Urinary bladder (tissue), 4 donors: ENCODE data around the gene RPL35. TPM values are rescaled to one million over a fixed set of nuclear protein-coding genes. Genes with fewer than 3 reads are reported as not detected.
A peak's percentile ranks its signal among the peaks of the same experiment; 100 is the strongest.
"Not testable (repeated sequence)": the region's sequence is repeated elsewhere in the genome, so short reads cannot be mapped to it uniquely, and the experiment has no call there.

Experiments used
- DNase-seq: peaks from one replicate; pipeline ENCODE4 v3.0.0-alpha.2; 2015; ENCODE audit errors: extremely low spot score
- H3K27ac ChIP-seq: one replicate; pipeline ENCODE4 v1.5.1; 2013; ENCODE audit warnings: low read depth, mild to moderate bottlenecking, moderate library complexity
- H3K36me3 ChIP-seq: one replicate; pipeline ENCODE4 v1.6.1; 2013; ENCODE audit warnings: mild to moderate bottlenecking, moderate library complexity; ENCODE audit not compliant: insufficient read depth
- H3K4me1 ChIP-seq: one replicate; pipeline ENCODE4 v1.6.1; 2013; ENCODE audit warnings: mild to moderate bottlenecking, moderate library complexity; ENCODE audit not compliant: insufficient read depth
- H3K4me3 ChIP-seq: one replicate; pipeline ENCODE4 v1.5.1; 2013; ENCODE audit warnings: low read depth, low read length
- WGBS: extraction: QIAGEN DNeasy Blood & Tissue Kit; methylation state at CpG from one replicate; pipeline ENCODE4 v1.1.7; 2013; 5-methylcytosine and 5-hydroxymethylcytosine counted together
- polyA plus RNA-seq: library from polyadenylated mRNA; stranded (reverse); fragments of 200-250 nt; gene quantifications from one replicate; pipeline ENCODE4 v1.2.3, GENCODE V29; 2013
- total RNA-seq: library from RNA; depleted of rRNA; stranded (reverse); fragments of >200 nt; gene quantifications from one replicate; pipeline ENCODE4 v1.2.3, GENCODE V29; 2014
- donor health status: healthy with polysubstance abuse.
- donor health status: healthy.

The RPL35 gene
- total and polyA plus RNA-seq, 2 donors = 1,117 to 2,692 TPM

DNA sequence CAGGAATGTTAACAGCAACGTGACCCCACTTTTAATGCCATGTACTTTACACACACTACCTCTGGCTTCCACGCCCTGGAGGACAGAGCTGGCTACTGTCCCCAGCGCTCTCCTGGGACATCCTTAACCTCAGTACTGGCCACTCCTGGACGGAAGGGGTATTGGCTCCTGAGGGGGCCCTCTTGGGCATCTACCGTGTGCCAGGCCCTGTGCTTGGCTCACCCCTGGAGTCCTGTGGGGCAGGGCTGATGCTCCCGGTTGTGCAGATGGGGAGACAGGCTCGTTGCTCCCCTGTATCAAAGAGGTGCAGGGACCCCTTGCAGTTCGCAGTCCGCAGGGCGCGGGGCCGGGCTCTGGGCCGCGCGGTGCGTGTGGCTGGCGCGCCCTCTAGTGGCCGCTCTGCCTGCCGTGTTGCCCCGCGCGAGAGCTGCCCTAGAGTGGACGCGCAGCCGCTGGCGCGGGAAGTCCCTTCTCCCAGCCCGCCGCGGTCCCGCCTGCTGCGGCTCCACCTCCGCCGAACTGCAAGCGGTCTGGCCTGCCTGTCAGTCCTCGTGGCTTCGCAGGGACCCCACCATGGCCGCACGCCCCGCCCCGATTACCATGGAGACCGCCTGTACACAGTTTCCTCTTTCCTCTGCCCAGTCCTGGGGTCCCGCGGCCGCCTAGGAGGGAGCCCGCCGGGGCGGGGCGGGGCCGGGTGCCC is 8.8 kb downstream of the RPL35 start, which contains the start of gene WDR38:
WDR38 (plus strand) TSS at position 632 of the 703 bp plus-strand sequence. CDS start 72 bp downstream, outside the sequence.
- WGBS = under 1% methylated on average over 51 of the region's 51 CpGs
- no peak for DNase-seq
- Histone ChIP-seq H3K4me3 (peak within 1 kb of the TSS; percentile 34), H3K27ac (no peak within 1 kb of the TSS), H3K36me3 (peaks cover 2% of the 10 kb centered on the region), H3K4me1 (no peaks in the 10 kb centered on the region)

DNA sequence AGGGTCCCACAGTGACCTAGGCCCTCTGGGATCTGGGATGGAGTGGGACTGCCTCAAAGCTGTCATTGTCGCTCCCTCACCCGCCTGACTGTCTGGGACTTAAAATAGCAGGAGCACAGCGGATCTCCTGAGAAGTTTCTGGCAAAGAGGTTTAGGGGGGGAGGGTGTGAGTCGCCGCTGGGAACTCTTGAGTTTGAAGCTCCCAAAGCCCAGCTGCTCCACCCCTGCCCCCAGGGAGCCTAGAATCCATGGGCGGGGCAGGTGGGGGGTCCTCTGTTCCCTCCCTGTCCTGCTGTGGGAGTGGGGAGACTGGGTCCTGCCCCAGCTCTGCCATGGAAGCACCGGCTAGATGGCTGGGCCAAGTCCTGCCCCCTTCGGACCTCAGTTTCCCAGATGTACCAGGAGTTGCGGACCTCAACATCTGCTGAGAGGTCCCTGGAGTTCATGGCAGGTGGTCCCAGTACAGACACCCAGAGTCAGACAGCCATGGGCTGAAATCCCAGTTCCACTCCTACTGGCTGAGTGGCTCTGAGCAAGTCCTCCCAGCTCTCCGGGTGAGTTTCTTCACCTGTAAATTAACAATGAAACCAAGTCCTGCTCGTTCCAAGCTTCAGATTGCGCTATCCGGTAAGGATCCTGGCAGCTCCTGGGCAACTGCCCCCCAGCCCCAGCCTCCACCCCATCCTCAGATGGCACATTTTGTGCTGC is 9.5 kb downstream of the RPL35 start:
- DNase-seq = no peak
- no peaks in the 10 kb centered on the region for H3K4me1 ChIP-seq
- 61% methylated on average over 13 of the region's 13 CpGs for WGBS
- no peaks in the 10 kb centered on the region for H3K36me3 ChIP-seq
- no peak overlapping the region for H3K4me3 ChIP-seq
- no peak overlapping the region for H3K27ac ChIP-seq

DNA sequence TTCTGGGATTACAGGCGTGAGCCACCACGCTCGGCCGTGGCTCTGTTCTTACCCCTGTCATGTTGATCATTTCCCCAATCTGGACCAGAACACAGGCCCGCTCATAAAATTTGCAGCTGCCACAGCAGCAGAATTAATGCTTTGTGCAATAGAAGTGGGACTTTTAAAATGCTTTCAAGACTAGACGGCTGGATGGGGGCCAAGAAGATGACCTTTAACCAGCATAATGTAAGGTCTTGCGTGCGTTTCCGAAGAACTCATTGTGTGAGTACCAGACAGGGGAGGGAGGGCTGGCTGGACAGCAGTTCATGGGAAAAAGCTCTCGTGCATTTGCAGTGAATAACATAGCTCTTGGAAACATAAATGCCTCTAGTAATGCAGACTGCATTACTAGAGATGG is 12.0 kb downstream of the RPL35 start:
- Histone ChIP-seq H3K4me1 (no peaks in the 10 kb centered on the region), H3K4me3 (no peak overlapping the region), H3K36me3 (no peaks in the 10 kb centered on the region), H3K27ac (no peak overlapping the region)
- WGBS = 49% methylated on average over 10 of the region's 10 CpGs
- no peak for DNase-seq

DNA sequence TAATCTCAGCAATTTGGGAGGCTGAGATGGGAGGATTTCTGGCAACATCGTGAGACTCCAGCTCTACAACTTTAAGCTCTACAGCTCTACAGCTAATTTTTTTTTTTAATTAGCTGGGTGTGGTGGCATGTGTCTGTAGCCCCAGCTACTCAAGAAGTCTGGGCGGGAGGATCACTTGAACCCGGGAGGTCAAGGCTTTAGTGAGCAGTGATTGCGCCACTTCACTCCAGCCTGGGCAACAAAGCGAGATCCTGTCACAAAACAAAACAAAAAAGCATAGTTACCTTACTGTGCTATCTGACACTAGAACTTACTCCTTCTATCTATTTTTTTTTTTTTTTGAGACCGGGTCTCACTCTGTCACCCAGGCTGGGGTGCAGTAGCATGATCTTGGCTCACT is 14.8 kb downstream of the RPL35 start:
- Histone ChIP-seq H3K4me1 (no peaks in the 10 kb centered on the region), H3K27ac (no peak overlapping the region), H3K36me3 (no peaks in the 10 kb centered on the region), H3K4me3 (no peak overlapping the region)
- DNase-seq = no peak
- WGBS = 83% methylated on average over 6 of the region's 6 CpGs

DNA sequence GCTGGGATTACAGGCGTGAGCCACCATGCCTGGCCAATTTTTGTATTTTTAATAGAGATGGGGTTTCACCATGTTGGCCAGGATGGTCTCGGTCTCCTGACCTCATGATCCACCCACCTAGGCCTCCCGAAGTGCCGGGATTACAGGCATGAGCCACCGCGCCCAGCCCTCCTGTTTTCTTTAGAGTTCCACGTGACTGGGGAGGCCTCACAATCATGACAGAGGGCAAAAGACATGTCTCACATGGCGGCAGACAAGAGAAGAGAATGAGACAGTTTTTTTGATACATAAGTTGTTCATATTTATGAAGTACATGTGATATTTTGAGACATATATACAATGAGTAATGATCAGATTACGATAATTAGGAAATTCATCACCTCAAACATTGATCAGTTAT is 15.3 kb downstream of the RPL35 start:
- H3K36me3 ChIP-seq, DNase-seq, H3K4me1 ChIP-seq, H3K27ac ChIP-seq, H3K4me3 ChIP-seq: not testable (repeated sequence)
- WGBS = 93% methylated on average over 9 of the region's 9 CpGs

DNA sequence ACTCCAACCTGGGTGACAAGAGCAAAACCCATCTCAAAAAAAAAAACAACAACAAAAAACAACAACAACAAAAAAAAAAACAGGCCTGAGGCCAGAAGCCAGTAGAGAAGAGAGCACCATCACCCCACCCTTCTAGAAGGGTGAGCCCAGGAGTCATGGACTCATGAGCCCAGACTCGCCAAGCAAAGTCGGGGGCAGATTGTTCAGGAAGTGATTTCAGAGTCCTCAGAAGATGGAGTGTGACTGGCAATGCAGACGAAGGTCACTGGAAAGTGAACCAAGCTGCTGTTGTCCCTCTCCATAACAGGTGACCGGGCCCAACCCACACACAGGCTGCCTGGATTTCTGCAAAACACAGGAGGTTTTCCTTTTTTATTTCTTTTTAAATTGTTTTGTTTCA is 17.5 kb downstream of the RPL35 start:
- Histone ChIP-seq H3K27ac (no peak overlapping the region), H3K4me3 (no peak overlapping the region), H3K4me1 (no peaks in the 10 kb centered on the region), H3K36me3 (no peaks in the 10 kb centered on the region)
- no peak for DNase-seq
- 74% methylated on average over 4 of the region's 4 CpGs for WGBS

GRCh38 chr9:124843456-124844034 is 18.2 kb downstream of the RPL35 start:
- H3K4me1 ChIP-seq = no peaks in the 10 kb centered on the region
- H3K4me3 ChIP-seq = no peak overlapping the region
- no peak for DNase-seq
- no peaks in the 10 kb centered on the region for H3K36me3 ChIP-seq
- no peak overlapping the region for H3K27ac ChIP-seq
- 84% methylated on average over 11 of the region's 11 CpGs for WGBS

- H3K4me1 ChIP-seq = no peaks in the 10 kb centered on the region
- H3K27ac ChIP-seq = no peak overlapping the region
- H3K36me3 ChIP-seq = no peaks in the 10 kb centered on the region
- DNase-seq = no peak
- 78% methylated on average over 14 of the region's 14 CpGs for whole genome bisulfite sequencing
- no peak overlapping the region for H3K4me3 ChIP-seq
Measured at GRCh38 chr9:124841075-124841821, 20.5 kb downstream of the RPL35 start.

DNA sequence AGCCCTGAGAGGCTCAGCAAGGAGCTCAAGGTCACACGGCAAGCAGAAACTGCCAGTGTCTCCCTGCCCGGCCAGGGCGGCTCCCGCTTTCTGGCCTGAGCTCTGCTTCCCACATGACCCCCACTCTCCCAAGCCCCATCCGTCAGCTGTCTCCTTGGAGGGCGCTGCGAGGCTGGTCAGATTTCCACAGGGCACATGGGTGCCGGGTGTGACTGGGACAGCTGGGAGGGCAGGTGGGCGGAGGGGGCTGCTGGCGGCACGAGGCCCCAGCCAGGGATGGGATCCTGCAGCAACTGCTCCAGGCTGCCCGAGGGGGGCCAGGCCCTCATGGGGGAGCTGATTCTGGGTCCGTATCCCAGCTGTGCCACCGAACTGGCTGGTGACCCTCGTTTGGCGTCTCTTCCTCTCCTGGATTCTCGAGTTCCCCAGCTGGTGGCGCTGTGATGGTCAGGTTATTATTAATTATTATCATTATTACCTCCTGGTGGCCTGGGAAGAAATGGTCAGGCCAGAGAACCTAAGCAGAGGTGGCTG is 21.4 kb downstream of the RPL35 start:
- Histone ChIP-seq H3K4me3 (no peak overlapping the region), H3K27ac (no peak overlapping the region), H3K4me1 (no peaks in the 10 kb centered on the region), H3K36me3 (no peaks in the 10 kb centered on the region)
- DNase-seq = no peak
- WGBS = 87% methylated on average over 18 of the region's 18 CpGs

DNA sequence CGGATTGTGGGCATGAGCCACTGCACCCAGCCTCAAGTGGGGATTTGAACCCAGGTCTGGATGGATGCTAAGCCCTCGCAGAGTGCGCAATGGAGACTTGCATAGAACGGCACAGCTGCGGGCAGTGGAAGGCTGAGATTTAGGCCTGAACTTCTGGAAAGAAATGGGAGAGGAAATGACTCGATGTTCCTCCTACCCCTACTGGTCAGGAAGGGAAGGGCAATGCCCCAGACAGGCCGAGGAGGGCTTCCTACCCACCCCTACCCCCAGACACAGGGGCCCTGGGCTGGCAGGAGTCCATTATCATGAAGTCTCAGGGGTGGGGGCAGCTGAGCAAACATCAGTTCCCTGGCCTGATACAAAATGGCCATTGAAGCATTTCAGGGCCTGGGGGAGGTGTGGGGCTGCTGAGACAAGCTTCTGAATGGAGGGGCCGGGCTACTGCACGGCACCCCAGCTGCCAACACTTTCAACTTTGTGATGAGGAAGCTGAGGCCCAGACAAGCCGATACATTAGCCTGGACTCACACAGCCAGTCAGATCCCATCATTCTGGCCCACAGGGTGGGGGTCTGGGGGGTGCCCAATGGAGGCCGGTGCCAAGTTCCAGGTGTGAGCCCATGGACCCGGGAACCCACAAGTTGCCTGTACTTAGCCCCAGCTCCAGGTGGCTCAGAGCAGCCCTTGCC is 22.0 kb downstream of the RPL35 start:
- no peak for DNase-seq
- Histone ChIP-seq H3K4me3 (no peak overlapping the region), H3K4me1 (no peaks in the 10 kb centered on the region), H3K36me3 (no peaks in the 10 kb centered on the region), H3K27ac (no peak overlapping the region)
- WGBS = 71% methylated on average over 12 of the region's 12 CpGs

DNA sequence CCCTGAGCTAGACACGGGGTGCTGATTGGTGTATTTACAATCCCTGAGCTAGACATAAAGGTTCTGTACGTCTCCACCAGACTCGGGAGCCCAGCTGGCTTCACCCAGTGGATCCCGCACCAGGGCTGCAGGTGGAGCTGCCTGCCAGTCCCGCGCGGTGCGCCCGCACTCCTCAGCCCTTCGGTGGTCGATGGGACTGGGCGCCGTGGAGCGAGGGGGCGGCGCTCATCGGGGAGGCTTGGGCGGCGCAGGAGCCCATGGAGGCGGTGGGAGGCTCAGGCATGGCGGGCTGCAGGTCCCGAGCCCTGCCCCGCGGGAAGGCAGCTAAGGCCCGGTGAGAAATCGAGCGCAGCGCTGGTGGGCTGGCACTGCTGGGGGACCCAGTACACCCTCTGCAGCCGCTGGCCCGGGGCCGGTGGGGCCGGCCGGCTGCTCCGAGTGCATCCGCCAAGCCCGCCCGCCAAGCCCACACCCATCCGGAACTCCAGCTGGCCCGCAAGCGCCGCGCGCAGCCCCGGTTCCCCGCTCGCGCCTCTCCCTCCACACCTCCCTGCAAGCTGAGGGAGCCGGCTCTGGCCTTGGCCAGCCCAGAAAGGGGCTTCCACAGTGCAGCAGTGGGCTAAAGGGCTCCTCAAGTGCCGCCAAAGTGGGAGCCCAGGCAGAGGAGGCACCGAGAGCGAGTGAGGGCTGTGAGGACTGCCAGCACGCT is 23.0 kb downstream of the RPL35 start:
- H3K27ac ChIP-seq, H3K4me1 ChIP-seq, H3K4me3 ChIP-seq, DNase-seq, H3K36me3 ChIP-seq: not testable (repeated sequence)
- WGBS = 65% methylated on average over 48 of the region's 52 CpGs

DNA sequence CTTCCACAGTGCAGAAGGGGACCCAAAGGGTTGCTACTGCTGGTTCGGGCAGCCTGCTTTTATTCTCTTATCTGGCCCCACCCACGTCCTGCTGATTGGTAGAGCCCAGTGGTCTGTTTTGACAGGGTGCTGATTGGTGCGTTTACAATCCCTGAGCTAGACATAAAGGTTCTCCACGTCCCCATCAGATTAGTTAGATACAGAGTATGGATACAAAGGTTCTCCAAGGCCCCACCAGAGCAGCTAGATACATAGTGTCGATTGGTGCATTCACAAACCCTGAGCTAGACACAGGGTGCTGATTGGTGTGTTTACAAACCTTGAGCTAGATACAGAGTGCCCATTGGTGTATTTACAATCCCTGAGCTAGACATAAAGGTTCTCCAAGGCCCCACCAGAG is 23.6 kb downstream of the RPL35 start:
- 80% methylated on average over 5 of the region's 5 CpGs for WGBS
- H3K36me3 ChIP-seq, DNase-seq, H3K4me3 ChIP-seq, H3K4me1 ChIP-seq, H3K27ac ChIP-seq: not testable (repeated sequence)
